22Rv1 (cell line): Measurements from ENCODE around the gene SALL1.

ENCODE experiments used
- ZFX ChIP-seq: fragments of 450-650 bp; IDR thresholded peaks from 2 replicates; pipeline ENCODE4 v1.6.1; 2017; ENCODE audit warnings: antibody characterized with exemption, borderline replicate concordance
- TF ChIP-seq, protein P1 (sequence below): fragments of 450-650 bp; IDR thresholded peaks from 2 replicates; pipeline ENCODE4 v1.5.1; 2017; ENCODE audit warnings: mild to moderate bottlenecking

DNA sequence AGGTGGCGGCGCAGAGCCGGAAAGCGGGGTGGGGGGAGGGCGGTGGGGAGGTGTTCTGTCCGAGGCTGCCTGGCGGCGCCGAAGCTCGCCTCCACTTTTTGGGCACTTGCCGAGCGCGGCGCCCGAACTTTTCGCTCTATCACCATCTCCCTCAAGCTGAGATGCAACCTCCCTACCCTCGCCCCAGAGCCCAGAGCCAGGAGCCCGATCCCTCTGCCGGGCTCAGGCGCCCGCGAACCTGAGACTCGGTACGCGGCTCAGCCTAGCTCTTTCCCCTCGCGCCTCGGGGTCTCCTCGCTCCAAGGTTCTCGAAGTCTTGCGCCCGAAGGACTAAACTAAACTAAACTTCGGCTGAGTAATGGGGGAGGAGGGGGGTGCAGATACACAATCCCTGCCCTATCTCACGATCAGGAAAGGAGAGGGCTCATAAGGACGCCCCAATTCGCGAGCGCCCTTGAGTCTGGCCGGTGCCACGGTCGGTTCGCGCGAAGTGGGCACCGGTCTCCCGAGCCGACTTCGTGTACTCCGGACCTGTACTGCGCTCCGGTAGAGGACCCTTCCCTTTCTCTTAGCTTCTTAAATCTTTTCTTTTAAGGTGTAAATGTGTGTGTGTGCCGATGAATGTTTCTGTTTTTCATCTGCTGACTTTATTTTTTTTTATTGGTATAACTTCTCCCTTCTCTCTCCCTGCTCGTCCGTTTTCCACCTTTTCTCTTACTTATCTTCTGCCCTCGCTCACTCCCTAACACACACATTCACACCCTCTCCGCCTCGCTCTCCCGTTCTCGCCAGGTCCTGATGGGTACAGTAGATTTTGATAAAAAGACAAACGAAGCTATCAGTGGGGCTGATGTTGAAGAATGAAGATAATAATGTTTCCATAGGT is 1.9 kb upstream of the SALL1 start:
- TF ChIP-seq, protein P1, sequence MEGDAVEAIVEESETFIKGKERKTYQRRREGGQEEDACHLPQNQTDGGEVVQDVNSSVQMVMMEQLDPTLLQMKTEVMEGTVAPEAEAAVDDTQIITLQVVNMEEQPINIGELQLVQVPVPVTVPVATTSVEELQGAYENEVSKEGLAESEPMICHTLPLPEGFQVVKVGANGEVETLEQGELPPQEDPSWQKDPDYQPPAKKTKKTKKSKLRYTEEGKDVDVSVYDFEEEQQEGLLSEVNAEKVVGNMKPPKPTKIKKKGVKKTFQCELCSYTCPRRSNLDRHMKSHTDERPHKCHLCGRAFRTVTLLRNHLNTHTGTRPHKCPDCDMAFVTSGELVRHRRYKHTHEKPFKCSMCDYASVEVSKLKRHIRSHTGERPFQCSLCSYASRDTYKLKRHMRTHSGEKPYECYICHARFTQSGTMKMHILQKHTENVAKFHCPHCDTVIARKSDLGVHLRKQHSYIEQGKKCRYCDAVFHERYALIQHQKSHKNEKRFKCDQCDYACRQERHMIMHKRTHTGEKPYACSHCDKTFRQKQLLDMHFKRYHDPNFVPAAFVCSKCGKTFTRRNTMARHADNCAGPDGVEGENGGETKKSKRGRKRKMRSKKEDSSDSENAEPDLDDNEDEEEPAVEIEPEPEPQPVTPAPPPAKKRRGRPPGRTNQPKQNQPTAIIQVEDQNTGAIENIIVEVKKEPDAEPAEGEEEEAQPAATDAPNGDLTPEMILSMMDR, result no peak
- no peak for TF ChIP-seq ZFX
